Activated gamma-delta T cell treated with Interleukin-2 at 50 U/mL for 16 hours (primary cell): Measurements from ENCODE around the gene ALDH1L2.

Experiments
- DNase-seq: peaks from one replicate; pipeline ENCODE4 v3.0.0-alpha.2; 2020

ALDH1L2 gene

GRCh38 chr12:105083031-105083430 is 1.2 kb downstream of the ALDH1L2 start:
- DNase-seq, result no peak

GRCh38 chr12:105078712-105079570 is 5.3 kb downstream of the ALDH1L2 start:
- DNase-seq, result no peak

GRCh38 chr12:105077435-105077834 is 6.8 kb downstream of the ALDH1L2 start:
- no peak for DNase-seq

GRCh38 chr12:105076913-105077312 is 7.3 kb downstream of the ALDH1L2 start:
- no peak for DNase-seq

- no peak for DNase-seq
These were observed 8.2 kb downstream of the ALDH1L2 start for GRCh38 chr12:105076098-105076497.

- no peak for DNase-seq
These were observed 11.3 kb downstream of the ALDH1L2 start for GRCh38 chr12:105072888-105073488.

- DNase-seq, result no peak
These were observed 12.3 kb downstream of the ALDH1L2 start for GRCh38 chr12:105071981-105072380.

GRCh38 chr12:105069936-105070702 is 14.1 kb downstream of the ALDH1L2 start:
- no peak for DNase-seq

- DNase-seq, result no peak
These were observed 16.7 kb downstream of the ALDH1L2 start for GRCh38 chr12:105067511-105068031.

- no peak for DNase-seq
These were observed 19.6 kb downstream of the ALDH1L2 start for GRCh38 chr12:105064564-105065178.

- DNase-seq, result no peak
These were observed 23.4 kb downstream of the ALDH1L2 start for GRCh38 chr12:105060715-105061378.

- DNase-seq, result no peak
These were observed 27.1 kb downstream of the ALDH1L2 start for GRCh38 chr12:105057174-105057573.

- DNase-seq, result peak; percentile 72
These were observed 31.1 kb downstream of the ALDH1L2 start for GRCh38 chr12:105053116-105053572.

- DNase-seq, result no peak
These were observed 32.3 kb downstream of the ALDH1L2 start for GRCh38 chr12:105051981-105052380.

GRCh38 chr12:105048315-105048714 is 35.9 kb downstream of the ALDH1L2 start:
- no peak for DNase-seq

GRCh38 chr12:105047308-105047707 is 37.0 kb downstream of the ALDH1L2 start:
- DNase-seq, result no peak

- no peak for DNase-seq
These were observed 43.1 kb downstream of the ALDH1L2 start for GRCh38 chr12:105041186-105041585.

GRCh38 chr12:105040476-105040875 is 43.8 kb downstream of the ALDH1L2 start:
- DNase-seq, result no peak

- no peak for DNase-seq
These were observed 47.2 kb downstream of the ALDH1L2 start for GRCh38 chr12:105036937-105037649.

GRCh38 chr12:105033851-105034250 is 50.4 kb downstream of the ALDH1L2 start:
- no peak for DNase-seq

- DNase-seq, result no peak
These were observed 51.4 kb downstream of the ALDH1L2 start for GRCh38 chr12:105032703-105033357.
